ENCODE measurements around the gene RUFY3.
"Not testable (repeated sequence)": the region's sequence is repeated elsewhere in the genome, so short reads cannot be mapped to it uniquely, and the experiment has no call there.

The RUFY3 gene

GRCh38 chr4:70698435-70698834, 23.3 kb upstream of the RUFY3 start:
- H3K27me3 Mint-ChIP-seq; H3K27ac Mint-ChIP-seq; intact Hi-C loops (cut with micrococcal nuclease); H3K9me3 Mint-ChIP-seq; H3K4me1 Mint-ChIP-seq (ENCODE audit: low read depth); H3K4me3 Mint-ChIP-seq; H3K36me3 Mint-ChIP-seq (ENCODE audit: low read depth): not testable (repeated sequence)

GRCh38 chr4:70700712-70701111, 21.1 kb upstream of the RUFY3 start:
- Mint-ChIP-seq H3K36me3 (ENCODE audit: low read depth) (peaks cover 12% of the 10 kb centered on the region), H3K27me3 (no peaks in the 10 kb centered on the region), H3K4me1 (ENCODE audit: low read depth) (peaks cover 10% of the 10 kb centered on the region), H3K4me3 (no peak overlapping the region), H3K9me3 (no peaks in the 10 kb centered on the region), H3K27ac (no peak overlapping the region)
- intact Hi-C loops (cut with micrococcal nuclease), result loop anchor here (5.0 to 10.0 kb wide), 2 partner anchors 74 to 137 kb away; partner anchors contain the start of gene GRSF1

- Mint-ChIP-seq H3K4me3 (no peak overlapping the region), H3K27me3 (no peaks in the 10 kb centered on the region), H3K4me1 (ENCODE audit: low read depth) (peaks cover 10% of the 10 kb centered on the region), H3K36me3 (ENCODE audit: low read depth) (peaks cover 11% of the 10 kb centered on the region), H3K27ac (no peak overlapping the region), H3K9me3 (no peaks in the 10 kb centered on the region)
- intact Hi-C loops (cut with micrococcal nuclease), result loop anchor here (5.0 to 10.0 kb wide), 2 partner anchors 74 to 136 kb away; partner anchors contain the start of gene GRSF1
Measured at GRCh38 chr4:70701271-70701670, 20.5 kb upstream of the RUFY3 start.

GRCh38 chr4:70702592-70702991, 19.2 kb upstream of the RUFY3 start:
- H3K27ac Mint-ChIP-seq, H3K4me3 Mint-ChIP-seq, H3K27me3 Mint-ChIP-seq, H3K9me3 Mint-ChIP-seq: not testable (repeated sequence)
- Mint-ChIP-seq H3K36me3 (ENCODE audit: low read depth) (peaks cover 11% of the 10 kb centered on the region), H3K4me1 (ENCODE audit: low read depth) (peaks cover 10% of the 10 kb centered on the region)
- intact Hi-C loops (cut with micrococcal nuclease), result loop anchor here (5.0 to 10.0 kb wide), 2 partner anchors 72 to 135 kb away; partner anchors contain the start of gene GRSF1

GRCh38 chr4:70703619-70704214, 18.0 kb upstream of the RUFY3 start:
- H3K27ac Mint-ChIP-seq, result peak overlapping the region; percentile 92
- no peaks in the 10 kb centered on the region for H3K9me3 Mint-ChIP-seq
- peaks cover 11% of the 10 kb centered on the region for H3K36me3 Mint-ChIP-seq (ENCODE audit: low read depth)
- intact Hi-C loops (cut with micrococcal nuclease), result loop anchor here (1.0 to 10.0 kb wide), 3 partner anchors 15 to 134 kb away; partner anchors contain the start of genes GRSF1 and UTP3
- H3K27me3 Mint-ChIP-seq, result no peaks in the 10 kb centered on the region
- peaks cover 10% of the 10 kb centered on the region for H3K4me1 Mint-ChIP-seq (ENCODE audit: low read depth)
- H3K4me3 Mint-ChIP-seq, result peak overlapping the region; percentile 86

GRCh38 chr4:70704215-70704930, 17.4 kb upstream of the RUFY3 start:
- intact Hi-C loops (cut with micrococcal nuclease), result loop anchor here (1.0 to 10.0 kb wide), 3 partner anchors 16 to 133 kb away; partner anchors contain the start of genes GRSF1 and UTP3
- Mint-ChIP-seq H3K4me3 (peak overlapping the region; percentile 86), H3K36me3 (ENCODE audit: low read depth) (peaks cover 11% of the 10 kb centered on the region), H3K9me3 (no peaks in the 10 kb centered on the region), H3K27me3 (no peaks in the 10 kb centered on the region), H3K27ac (peak overlapping the region; percentile 92), H3K4me1 (ENCODE audit: low read depth) (peaks cover 14% of the 10 kb centered on the region)

- Mint-ChIP-seq H3K27ac (peak overlapping the region; percentile 92), H3K27me3 (no peaks in the 10 kb centered on the region), H3K36me3 (ENCODE audit: low read depth) (peaks cover 11% of the 10 kb centered on the region), H3K4me3 (peak overlapping the region; percentile 86), H3K4me1 (ENCODE audit: low read depth) (peaks cover 19% of the 10 kb centered on the region), H3K9me3 (no peaks in the 10 kb centered on the region)
- intact Hi-C loops (cut with micrococcal nuclease), result loop anchor here (1.0 to 10.0 kb wide), 4 partner anchors 8 to 132 kb away; partner anchors contain the start of genes GRSF1 and UTP3
Measured at GRCh38 chr4:70704931-70705182, 16.9 kb upstream of the RUFY3 start.

GRCh38 chr4:70705183-70706043, 16.4 kb upstream of the RUFY3 start:
- no peaks in the 10 kb centered on the region for H3K27me3 Mint-ChIP-seq
- peaks cover 11% of the 10 kb centered on the region for H3K36me3 Mint-ChIP-seq (ENCODE audit: low read depth)
- H3K27ac Mint-ChIP-seq, result peak overlapping the region; percentile 92
- H3K4me1 Mint-ChIP-seq (ENCODE audit: low read depth), result peaks cover 21% of the 10 kb centered on the region
- peak overlapping the region; percentile 86 for H3K4me3 Mint-ChIP-seq
- intact Hi-C loops (cut with micrococcal nuclease), result loop anchor here (1.0 to 10.0 kb wide), 2 partner anchors 8 to 69 kb away; no protein-coding TSS in a partner anchor
- no peaks in the 10 kb centered on the region for H3K9me3 Mint-ChIP-seq

- Mint-ChIP-seq H3K9me3 (no peaks in the 10 kb centered on the region), H3K36me3 (ENCODE audit: low read depth) (peaks cover 11% of the 10 kb centered on the region), H3K4me3 (peak overlapping the region; percentile 86), H3K4me1 (ENCODE audit: low read depth) (peaks cover 21% of the 10 kb centered on the region), H3K27ac (peak overlapping the region; percentile 92), H3K27me3 (no peaks in the 10 kb centered on the region)
- intact Hi-C loops (cut with micrococcal nuclease), result loop anchor here (10.0 kb wide), 1 partner anchor 69 kb away; no protein-coding TSS in a partner anchor
Measured at GRCh38 chr4:70706044-70706461, 15.7 kb upstream of the RUFY3 start.

- H3K36me3 Mint-ChIP-seq (ENCODE audit: low read depth), result peaks cover 11% of the 10 kb centered on the region
- H3K27ac Mint-ChIP-seq, result peak overlapping the region; percentile 92
- peak overlapping the region; percentile 86 for H3K4me3 Mint-ChIP-seq
- H3K27me3 Mint-ChIP-seq, result no peaks in the 10 kb centered on the region
- H3K4me1 Mint-ChIP-seq (ENCODE audit: low read depth), result peaks cover 22% of the 10 kb centered on the region
- no peaks in the 10 kb centered on the region for H3K9me3 Mint-ChIP-seq
- intact Hi-C loops (cut with micrococcal nuclease), result loop anchor here (10.0 kb wide), 1 partner anchor 68 kb away; no protein-coding TSS in a partner anchor
Measured at GRCh38 chr4:70706516-70706915, 15.2 kb upstream of the RUFY3 start.

- no peak overlapping the region for H3K27ac Mint-ChIP-seq
- no peaks in the 10 kb centered on the region for H3K9me3 Mint-ChIP-seq
- no peak overlapping the region for H3K4me3 Mint-ChIP-seq
- intact Hi-C loops (cut with micrococcal nuclease), result loop anchor here (5.0 to 10.0 kb wide), 2 partner anchors 38 to 65 kb away; no protein-coding TSS in a partner anchor
- peaks cover 39% of the 10 kb centered on the region for H3K4me1 Mint-ChIP-seq (ENCODE audit: low read depth)
- no peaks in the 10 kb centered on the region for H3K27me3 Mint-ChIP-seq
- peaks cover 6% of the 10 kb centered on the region for H3K36me3 Mint-ChIP-seq (ENCODE audit: low read depth)
Measured at GRCh38 chr4:70709611-70710205, 12.1 kb upstream of the RUFY3 start.

- Mint-ChIP-seq H3K27me3 (no peaks in the 10 kb centered on the region), H3K36me3 (ENCODE audit: low read depth) (no peaks in the 10 kb centered on the region), H3K4me1 (ENCODE audit: low read depth) (peaks cover 49% of the 10 kb centered on the region), H3K4me3 (no peak overlapping the region), H3K27ac (peak overlapping the region; percentile 25), H3K9me3 (no peaks in the 10 kb centered on the region)
- intact Hi-C loops (cut with micrococcal nuclease), result loop anchor here (5.0 kb wide), 1 partner anchor 36 kb away; no protein-coding TSS in a partner anchor
Measured at GRCh38 chr4:70711599-70711998, 10.2 kb upstream of the RUFY3 start.

- H3K9me3 Mint-ChIP-seq, result no peaks in the 10 kb centered on the region
- H3K36me3 Mint-ChIP-seq (ENCODE audit: low read depth), result no peaks in the 10 kb centered on the region
- intact Hi-C loops (cut with micrococcal nuclease), result loop anchor here (5.0 kb wide), 1 partner anchor 35 kb away; no protein-coding TSS in a partner anchor
- H3K27me3 Mint-ChIP-seq, result no peaks in the 10 kb centered on the region
- H3K27ac Mint-ChIP-seq, result peak overlapping the region; percentile 25
- H3K4me3 Mint-ChIP-seq, result no peak overlapping the region
- peaks cover 50% of the 10 kb centered on the region for H3K4me1 Mint-ChIP-seq (ENCODE audit: low read depth)
Measured at GRCh38 chr4:70712150-70712549, 9.6 kb upstream of the RUFY3 start.

Data from dendritic cell treated with granulocyte-macrophage colony-stimulating factor and Interleukin-4, amounts not matched to agents 40 ng/mL and 50 ng/mL, for 4 days (primary cell).